K562 (cell line): Measurements from ENCODE around the gene C18orf32. TPM values are rescaled to one million over a fixed set of nuclear protein-coding genes. Genes with fewer than 3 reads are reported as not detected.
A peak's percentile ranks its signal among the peaks of the same experiment; 100 is the strongest.

ENCODE experiments used
- CAMTA2 ChIP-seq: fragments of 250-450 bp; sonication (Bioruptor Pico); conservative IDR thresholded peaks from 2 replicates; pipeline ENCODE4 v1.5.1; 2022
- CBFA2T2 ChIP-seq: fragments of 450-650 bp; conservative IDR thresholded peaks from 2 replicates; pipeline ENCODE4 v1.6.1; 2017; ENCODE audit warnings: mild to moderate bottlenecking
- CBFA2T3 ChIP-seq: fragments of 450-650 bp; IDR thresholded peaks from 2 replicates; pipeline ENCODE4 v1.6.1; 2017
- CBX1 ChIP-seq: sonication (generic); IDR thresholded peaks from 2 replicates; pipeline ENCODE4 v1.6.1; 2016; ENCODE audit warnings: antibody characterized with exemption, low read depth, mild to moderate bottlenecking
- GABPB1 ChIP-seq: sonication (generic); formaldehyde crosslinking; IDR thresholded peaks from 2 replicates; pipeline ENCODE4 v1.8.0; 2022; ENCODE audit warnings: mild to moderate bottlenecking, missing genetic modification reagents
- ILF3 ChIP-seq: fragments of 450-650 bp; IDR thresholded peaks from 2 replicates; pipeline ENCODE4 v1.6.1; 2018; ENCODE audit warnings: antibody characterized with exemption, mild to moderate bottlenecking, moderate library complexity, borderline replicate concordance
- KLF13 ChIP-seq: fragments of 450-650 bp; IDR thresholded peaks from 2 replicates; pipeline ENCODE4 v1.6.1; 2016; ENCODE audit warnings: missing genetic modification characterization, low read depth, mild to moderate bottlenecking, missing compliant biosample characterization, moderate library complexity, borderline replicate concordance
- MIER1 ChIP-seq: fragments of 450-650 bp; IDR thresholded peaks from 2 replicates; pipeline ENCODE4 v1.6.1; 2016; ENCODE audit warnings: antibody characterized with exemption, mild to moderate bottlenecking, low read depth
- NFE2 ChIP-seq: IDR thresholded peaks from 2 replicates; pipeline ENCODE4 v1.6.1; 2014; ENCODE audit warnings: antibody characterized with exemption, low read depth
- OTX1 ChIP-seq: fragments of 450-650 bp; formaldehyde crosslinking; IDR thresholded peaks from 2 replicates; pipeline ENCODE4 v1.4.0; 2022; ENCODE audit warnings: mild to moderate bottlenecking
- SNIP1 ChIP-seq: fragments of 450-650 bp; IDR thresholded peaks from 2 replicates; pipeline ENCODE4 v1.7.1; 2017; ENCODE audit warnings: low read depth, mild to moderate bottlenecking
- TAF1 ChIP-seq: IDR thresholded peaks from 2 replicates; pipeline ENCODE4 v1.6.1; 2011; ENCODE audit warnings: mild to moderate bottlenecking, low read length, moderate library complexity; ENCODE audit not compliant: insufficient read depth, control insufficient read depth, severe bottlenecking; ENCODE audit errors: extremely low read depth
- TEAD2 ChIP-seq: fragments of 450-650 bp; IDR thresholded peaks from 2 replicates; pipeline ENCODE4 v1.6.1; 2016; ENCODE audit warnings: missing genetic modification characterization, control low read depth, missing compliant biosample characterization
- ZNF165 ChIP-seq: fragments of 250-450 bp; sonication (Bioruptor Pico); IDR thresholded peaks from 2 replicates; pipeline ENCODE4 v1.4.0; 2020; ENCODE audit warnings: borderline replicate concordance
- ZNF217 ChIP-seq: sonication (generic); formaldehyde crosslinking; IDR thresholded peaks from 2 replicates; pipeline ENCODE4 v1.8.0; 2022; ENCODE audit warnings: mild to moderate bottlenecking, missing genetic modification reagents
- polyA plus RNA-seq, 8 experiments: library from polyadenylated mRNA; depleted of rRNA in 4 of 8; stranded (reverse) in 5 of 8; unstranded in 3 of 8; fragments of >200 nt; fragmentation: Nextera tagmentation in 2 of 8; fragmentation: Illumina TruSeq in 1 of 8; extraction: Ambion mirVana in 2 of 8; extraction: Trizol in 1 of 8; gene quantifications; 2 replicates each; pipeline versions ENCODE4 v1.2.1 to v1.2.3, GENCODE V29; 2011 to 2014; ENCODE audit warnings: inconsistent platforms in 1 of 8, missing spikeins in 1 of 8
- total RNA-seq, 7 experiments: library from RNA; depleted of rRNA in 6 of 7; stranded (reverse); fragments of >200 nt in 6 of 7; fragmentation: Illumina TruSeq in 2 of 7; extraction: Trizol in 2 of 7; gene quantifications; 2 replicates each; pipeline versions ENCODE4 v1.2.1 to v1.2.3, GENCODE V29; 2011 to 2021; ENCODE audit warnings: low replicate concordance in 1 of 7
- TF ChIP-seq, protein P1 (sequence below): sonication (generic); formaldehyde crosslinking; IDR thresholded peaks from 2 replicates; pipeline ENCODE4 v1.8.1; 2023; ENCODE audit warnings: mild to moderate bottlenecking, missing genetic modification reagents
- TF ChIP-seq, protein P2 (sequence below): fragments of 250-450 bp; sonication (Bioruptor Pico); IDR thresholded peaks from 2 replicates; pipeline ENCODE4 v1.8.0; 2021; ENCODE audit warnings: moderate library complexity, mild to moderate bottlenecking, inconsistent platforms
- TF ChIP-seq, protein P3 (sequence below), 2 experiments: fragments of 450-650 bp; IDR thresholded peaks; 2 replicates each; pipeline ENCODE4 v1.6.1; 2018; ENCODE audit warnings: mild to moderate bottlenecking in 2 of 2, low read depth in 1 of 2; ENCODE audit not compliant: partially characterized antibody in 2 of 2
- TF ChIP-seq, protein P4 (sequence below), 2 experiments: fragments of 450-650 bp; IDR thresholded peaks; 2 replicates each; pipeline ENCODE4 v1.6.1; 2016

Gene C18orf32
- total and polyA plus RNA-seq, 9 of the 15 experiments (the other 6 are each of a cell fraction or from before 2014, with no cell fraction given): 8.5 to 35.0 (median 20.4) TPM

DNA sequence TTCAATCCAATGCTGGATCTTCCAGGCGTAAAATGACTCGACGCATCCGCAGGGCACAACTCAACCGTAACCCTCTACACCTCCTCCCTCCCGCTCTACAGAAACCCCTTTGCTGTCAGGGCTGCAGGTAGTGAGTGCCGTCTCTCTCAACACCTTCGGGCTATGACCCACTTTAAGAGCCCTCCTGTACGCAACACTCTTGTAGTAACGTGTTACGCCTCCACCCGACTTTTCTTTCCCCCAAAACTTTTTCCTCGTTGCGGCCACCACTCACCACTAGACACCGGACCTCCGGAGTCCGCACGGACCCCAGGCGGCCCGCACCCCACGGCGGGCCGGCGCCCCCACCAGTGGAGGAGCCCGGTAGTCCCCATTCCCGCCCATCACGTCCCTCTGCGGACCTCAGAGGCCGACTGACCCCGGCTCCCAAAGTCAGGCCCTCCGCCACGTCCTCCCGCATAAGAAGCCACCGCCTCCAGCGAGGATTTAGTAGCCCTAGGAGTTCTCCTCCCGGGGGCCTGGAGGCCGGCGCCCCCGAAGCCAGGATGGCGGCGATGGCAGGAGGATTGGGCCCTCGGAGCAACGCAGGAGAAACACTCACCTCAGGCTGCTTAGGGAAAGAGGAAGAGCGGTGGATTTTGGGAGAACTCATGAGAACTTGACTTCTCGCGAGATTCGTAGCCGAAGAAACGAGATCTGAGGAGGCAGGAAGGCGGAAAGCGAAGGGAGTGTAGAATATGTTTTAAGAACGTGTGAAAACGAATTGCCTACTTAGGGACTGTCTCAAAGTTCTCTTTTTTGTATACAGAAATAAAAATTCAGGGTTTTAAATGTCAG lies 5.0 kb upstream of the C18orf32 start, which contains the start of gene RPL17 (continued):
- TF ChIP-seq, protein P1, sequence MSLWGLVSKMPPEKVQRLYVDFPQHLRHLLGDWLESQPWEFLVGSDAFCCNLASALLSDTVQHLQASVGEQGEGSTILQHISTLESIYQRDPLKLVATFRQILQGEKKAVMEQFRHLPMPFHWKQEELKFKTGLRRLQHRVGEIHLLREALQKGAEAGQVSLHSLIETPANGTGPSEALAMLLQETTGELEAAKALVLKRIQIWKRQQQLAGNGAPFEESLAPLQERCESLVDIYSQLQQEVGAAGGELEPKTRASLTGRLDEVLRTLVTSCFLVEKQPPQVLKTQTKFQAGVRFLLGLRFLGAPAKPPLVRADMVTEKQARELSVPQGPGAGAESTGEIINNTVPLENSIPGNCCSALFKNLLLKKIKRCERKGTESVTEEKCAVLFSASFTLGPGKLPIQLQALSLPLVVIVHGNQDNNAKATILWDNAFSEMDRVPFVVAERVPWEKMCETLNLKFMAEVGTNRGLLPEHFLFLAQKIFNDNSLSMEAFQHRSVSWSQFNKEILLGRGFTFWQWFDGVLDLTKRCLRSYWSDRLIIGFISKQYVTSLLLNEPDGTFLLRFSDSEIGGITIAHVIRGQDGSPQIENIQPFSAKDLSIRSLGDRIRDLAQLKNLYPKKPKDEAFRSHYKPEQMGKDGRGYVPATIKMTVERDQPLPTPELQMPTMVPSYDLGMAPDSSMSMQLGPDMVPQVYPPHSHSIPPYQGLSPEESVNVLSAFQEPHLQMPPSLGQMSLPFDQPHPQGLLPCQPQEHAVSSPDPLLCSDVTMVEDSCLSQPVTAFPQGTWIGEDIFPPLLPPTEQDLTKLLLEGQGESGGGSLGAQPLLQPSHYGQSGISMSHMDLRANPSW (CRISPR knock-in tag): no peak
- TF ChIP-seq, protein P2, sequence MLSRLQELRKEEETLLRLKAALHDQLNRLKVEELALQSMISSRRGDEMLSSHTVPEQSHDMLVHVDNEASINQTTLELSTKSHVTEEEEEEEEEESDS: no peak
- TF ChIP-seq NFE2 (no peak), CBX1 (peak; percentile 59), GABPB1 (CRISPR knock-in tag) (peak; percentile 69; the same call in 1 of the 2 replicates), ZNF217 (CRISPR knock-in tag) (no peak), MIER1 (no peak), CAMTA2 (CRISPR knock-in tag) (no peak), SNIP1 (no peak), TEAD2 (tag) (no peak), KLF13 (tag) (no peak), CBFA2T3 (no peak), CBFA2T2 (no peak), ZNF165 (CRISPR knock-in tag) (no peak), TAF1 (peak; percentile 97), OTX1 (CRISPR knock-in tag) (no peak), ILF3 (no peak)
- TF ChIP-seq, protein P3, sequence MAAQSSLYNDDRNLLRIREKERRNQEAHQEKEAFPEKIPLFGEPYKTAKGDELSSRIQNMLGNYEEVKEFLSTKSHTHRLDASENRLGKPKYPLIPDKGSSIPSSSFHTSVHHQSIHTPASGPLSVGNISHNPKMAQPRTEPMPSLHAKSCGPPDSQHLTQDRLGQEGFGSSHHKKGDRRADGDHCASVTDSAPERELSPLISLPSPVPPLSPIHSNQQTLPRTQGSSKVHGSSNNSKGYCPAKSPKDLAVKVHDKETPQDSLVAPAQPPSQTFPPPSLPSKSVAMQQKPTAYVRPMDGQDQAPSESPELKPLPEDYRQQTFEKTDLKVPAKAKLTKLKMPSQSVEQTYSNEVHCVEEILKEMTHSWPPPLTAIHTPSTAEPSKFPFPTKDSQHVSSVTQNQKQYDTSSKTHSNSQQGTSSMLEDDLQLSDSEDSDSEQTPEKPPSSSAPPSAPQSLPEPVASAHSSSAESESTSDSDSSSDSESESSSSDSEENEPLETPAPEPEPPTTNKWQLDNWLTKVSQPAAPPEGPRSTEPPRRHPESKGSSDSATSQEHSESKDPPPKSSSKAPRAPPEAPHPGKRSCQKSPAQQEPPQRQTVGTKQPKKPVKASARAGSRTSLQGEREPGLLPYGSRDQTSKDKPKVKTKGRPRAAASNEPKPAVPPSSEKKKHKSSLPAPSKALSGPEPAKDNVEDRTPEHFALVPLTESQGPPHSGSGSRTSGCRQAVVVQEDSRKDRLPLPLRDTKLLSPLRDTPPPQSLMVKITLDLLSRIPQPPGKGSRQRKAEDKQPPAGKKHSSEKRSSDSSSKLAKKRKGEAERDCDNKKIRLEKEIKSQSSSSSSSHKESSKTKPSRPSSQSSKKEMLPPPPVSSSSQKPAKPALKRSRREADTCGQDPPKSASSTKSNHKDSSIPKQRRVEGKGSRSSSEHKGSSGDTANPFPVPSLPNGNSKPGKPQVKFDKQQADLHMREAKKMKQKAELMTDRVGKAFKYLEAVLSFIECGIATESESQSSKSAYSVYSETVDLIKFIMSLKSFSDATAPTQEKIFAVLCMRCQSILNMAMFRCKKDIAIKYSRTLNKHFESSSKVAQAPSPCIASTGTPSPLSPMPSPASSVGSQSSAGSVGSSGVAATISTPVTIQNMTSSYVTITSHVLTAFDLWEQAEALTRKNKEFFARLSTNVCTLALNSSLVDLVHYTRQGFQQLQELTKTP (IDR thresholded peaks at IDR 0.05; ENCODE audit: low read depth in 1 of 2, partially characterized antibody in 2 of 2): no peak
- TF ChIP-seq, protein P4, sequence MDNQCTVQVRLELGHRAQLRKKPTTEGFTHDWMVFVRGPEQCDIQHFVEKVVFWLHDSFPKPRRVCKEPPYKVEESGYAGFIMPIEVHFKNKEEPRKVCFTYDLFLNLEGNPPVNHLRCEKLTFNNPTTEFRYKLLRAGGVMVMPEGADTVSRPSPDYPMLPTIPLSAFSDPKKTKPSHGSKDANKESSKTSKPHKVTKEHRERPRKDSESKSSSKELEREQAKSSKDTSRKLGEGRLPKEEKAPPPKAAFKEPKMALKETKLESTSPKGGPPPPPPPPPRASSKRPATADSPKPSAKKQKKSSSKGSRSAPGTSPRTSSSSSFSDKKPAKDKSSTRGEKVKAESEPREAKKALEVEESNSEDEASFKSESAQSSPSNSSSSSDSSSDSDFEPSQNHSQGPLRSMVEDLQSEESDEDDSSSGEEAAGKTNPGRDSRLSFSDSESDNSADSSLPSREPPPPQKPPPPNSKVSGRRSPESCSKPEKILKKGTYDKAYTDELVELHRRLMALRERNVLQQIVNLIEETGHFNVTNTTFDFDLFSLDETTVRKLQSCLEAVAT (IDR thresholded peaks at IDR 0.05): peak; percentile 44 to 59; a peak in 2 of 4 replicates
